HG02610 (cell line): ENCODE results near the gene MKNK1.

Source experiments
- ATAC-seq: cut with Tn5 transposase; IDR thresholded peaks from one replicate; pipeline ENCODE4 v1.9.1; 2021; ENCODE audit warnings: mild to moderate bottlenecking, moderate library complexity; ENCODE audit not compliant: unreplicated experiment

MKNK1 gene

DNA sequence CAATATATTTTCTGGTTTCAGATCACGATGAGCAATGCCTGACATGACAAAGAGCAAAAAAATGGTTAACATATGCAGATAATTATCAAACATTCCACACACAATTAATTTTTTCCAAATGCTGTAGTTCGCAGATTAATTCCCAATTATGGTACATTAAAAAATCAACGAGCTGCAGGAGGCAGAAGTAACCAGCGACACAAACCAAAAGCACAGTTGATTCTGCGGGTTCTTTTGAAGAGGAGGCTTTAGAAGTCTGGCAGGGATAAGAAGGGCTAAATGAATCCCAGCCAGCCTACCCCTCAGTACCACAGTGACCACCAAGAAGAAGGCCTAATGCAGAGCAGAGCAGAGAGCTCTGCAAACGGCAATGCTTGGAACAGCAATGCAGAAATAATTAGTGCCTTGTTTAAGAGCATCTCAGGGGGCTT, 35.6 kb downstream of the MKNK1 start:
- ATAC-seq, result no peak

GRCh38 chr1:46563341-46563740, 40.7 kb downstream of the MKNK1 start:
- ATAC-seq, result no peak

GRCh38 chr1:46562498-46562897, 41.6 kb downstream of the MKNK1 start:
- no peak for ATAC-seq

DNA sequence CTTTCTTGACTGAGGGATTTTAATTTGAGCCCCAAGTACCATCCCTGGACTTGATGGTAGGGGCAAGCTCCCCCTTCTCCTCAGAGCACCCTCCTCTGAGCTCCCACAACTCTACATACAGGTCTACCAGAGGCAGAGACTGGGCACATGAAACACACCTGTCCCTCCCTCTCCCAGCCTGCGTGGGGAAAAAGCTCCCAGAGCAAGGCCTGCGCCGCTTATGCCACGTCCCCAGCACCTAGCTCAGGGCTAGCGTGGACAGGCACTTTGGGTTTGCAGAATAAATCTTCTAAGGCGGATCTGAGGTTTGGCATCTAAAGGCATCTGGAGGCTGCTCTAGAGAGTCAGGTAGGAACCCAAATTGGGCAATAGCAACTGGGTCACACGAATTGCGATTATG, 45.1 kb downstream of the MKNK1 start:
- ATAC-seq, result no peak

DNA sequence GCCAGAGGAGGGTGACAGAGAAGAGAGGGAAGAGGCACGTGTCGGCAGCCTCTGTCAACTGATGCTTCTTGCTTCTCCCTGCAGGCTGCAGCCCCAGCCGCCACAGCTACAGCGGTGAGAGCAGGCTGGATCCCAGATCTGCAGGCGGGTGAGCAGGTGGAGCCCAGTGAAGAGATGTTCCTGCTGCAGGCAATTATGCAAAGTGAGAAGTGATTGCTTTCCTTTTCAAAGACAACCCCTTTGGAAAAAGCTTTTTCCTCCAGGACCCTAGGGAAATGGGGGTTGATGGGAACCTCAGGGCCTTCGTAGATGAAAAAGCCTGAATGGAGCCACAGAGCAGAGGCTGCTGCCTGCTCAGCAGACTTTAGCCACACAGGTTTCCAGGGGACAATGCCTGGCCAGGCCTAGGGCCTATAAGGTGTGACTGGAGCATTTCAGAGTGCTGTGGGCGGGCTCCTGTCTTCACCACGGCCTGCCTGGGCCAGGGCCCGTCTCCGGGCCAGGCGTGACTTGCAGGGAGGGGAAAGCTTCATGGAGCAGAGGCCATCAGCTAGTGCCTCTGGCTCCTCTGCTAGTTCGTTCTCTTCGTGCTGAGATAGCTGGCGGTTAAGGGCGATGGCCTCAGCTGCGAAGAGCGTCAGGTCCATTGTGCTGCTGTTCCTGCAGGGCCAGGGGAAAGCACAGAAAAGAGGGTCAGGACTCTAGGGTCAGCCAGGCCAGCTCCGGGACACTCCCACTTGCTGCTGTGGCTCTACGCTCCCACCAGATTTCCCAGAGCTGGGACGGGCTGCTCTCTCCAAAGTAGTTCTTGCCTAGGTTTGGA, 45.7 kb downstream of the MKNK1 start:
- no peak for ATAC-seq

DNA sequence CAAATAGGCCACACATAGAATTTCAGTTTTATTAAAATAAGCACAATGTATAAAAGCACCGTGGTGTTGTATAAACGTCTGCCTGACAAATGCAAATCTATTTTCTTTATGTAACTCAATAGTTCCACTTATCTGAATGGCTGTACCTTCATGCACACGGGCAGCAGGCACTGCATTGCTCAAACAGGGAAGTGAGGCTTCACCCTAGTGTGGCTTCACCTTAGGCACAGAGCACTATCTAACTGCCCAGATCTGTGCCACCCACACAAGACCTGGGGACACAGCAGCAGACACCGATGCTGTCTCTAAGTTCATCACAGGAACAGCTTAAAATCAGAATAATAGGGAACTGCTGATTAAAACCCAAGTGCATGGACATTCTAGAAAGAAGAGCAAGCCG, 46.7 kb downstream of the MKNK1 start:
- ATAC-seq, result no peak

- no peak for ATAC-seq
Observed at GRCh38 chr1:46556822-46557221, 47.2 kb downstream of the MKNK1 start.

DNA sequence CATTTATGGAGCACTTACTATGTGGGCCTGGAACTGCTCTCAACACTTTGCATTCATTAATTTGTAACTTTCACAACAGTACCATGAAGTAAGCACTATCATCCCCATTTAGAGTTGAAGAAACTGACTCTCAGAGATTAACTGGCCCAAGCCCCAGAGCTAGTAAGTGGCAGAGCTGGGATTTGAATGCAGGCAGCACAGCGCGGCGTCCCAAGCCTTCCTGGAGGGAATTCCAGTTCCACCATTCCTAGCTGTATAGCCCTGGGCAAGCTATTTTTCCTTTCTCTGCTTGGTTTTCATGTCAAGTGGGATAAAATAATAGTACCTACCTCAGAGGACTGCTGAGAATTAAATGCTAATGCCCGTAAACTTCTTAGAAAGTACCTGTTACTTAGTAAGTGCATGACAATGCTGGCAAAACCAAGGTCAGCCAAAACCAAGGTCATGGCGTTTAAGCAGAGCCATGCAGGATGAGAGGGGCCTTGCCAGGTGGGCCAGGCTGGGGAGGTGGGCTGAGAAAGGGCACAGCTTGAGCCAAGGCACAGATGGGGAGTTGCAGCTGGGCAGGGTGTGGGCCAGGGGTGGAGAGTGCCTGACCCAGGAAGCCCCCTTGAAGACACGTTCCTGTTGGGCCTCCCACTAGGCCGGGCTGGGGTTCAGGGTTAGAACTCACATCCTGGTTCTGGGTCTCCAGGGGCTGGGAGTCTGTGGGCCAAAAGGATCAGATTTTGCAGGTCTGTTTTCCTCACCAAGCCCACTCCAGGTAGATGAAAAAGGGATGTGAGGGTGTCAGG, 48.0 kb downstream of the MKNK1 start:
- no peak for ATAC-seq

- ATAC-seq, result no peak
Observed at GRCh38 chr1:46554597-46555381, 49.3 kb downstream of the MKNK1 start.

- ATAC-seq, result no peak
Observed at GRCh38 chr1:46554236-46554596, 49.9 kb downstream of the MKNK1 start.

DNA sequence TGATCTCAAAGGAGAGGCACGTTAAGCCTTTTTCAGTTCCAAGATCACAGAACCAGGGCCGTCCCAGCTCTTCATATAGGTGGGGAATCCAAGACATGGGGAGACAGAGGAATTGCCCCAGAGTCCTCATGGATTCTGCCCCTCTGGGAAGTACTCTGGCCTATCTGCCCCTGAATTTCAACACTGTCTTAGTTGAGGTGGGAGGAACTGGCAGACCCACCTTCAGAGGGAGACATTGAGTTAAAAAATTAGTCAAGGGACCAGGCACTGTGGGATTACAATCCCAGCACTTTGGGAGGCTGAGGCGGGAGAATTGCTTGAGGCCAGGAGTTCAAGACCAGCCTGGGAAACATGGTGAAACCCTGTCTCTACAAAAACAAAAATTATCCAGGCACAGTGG, 50.6 kb downstream of the MKNK1 start:
- ATAC-seq, result no peak

DNA sequence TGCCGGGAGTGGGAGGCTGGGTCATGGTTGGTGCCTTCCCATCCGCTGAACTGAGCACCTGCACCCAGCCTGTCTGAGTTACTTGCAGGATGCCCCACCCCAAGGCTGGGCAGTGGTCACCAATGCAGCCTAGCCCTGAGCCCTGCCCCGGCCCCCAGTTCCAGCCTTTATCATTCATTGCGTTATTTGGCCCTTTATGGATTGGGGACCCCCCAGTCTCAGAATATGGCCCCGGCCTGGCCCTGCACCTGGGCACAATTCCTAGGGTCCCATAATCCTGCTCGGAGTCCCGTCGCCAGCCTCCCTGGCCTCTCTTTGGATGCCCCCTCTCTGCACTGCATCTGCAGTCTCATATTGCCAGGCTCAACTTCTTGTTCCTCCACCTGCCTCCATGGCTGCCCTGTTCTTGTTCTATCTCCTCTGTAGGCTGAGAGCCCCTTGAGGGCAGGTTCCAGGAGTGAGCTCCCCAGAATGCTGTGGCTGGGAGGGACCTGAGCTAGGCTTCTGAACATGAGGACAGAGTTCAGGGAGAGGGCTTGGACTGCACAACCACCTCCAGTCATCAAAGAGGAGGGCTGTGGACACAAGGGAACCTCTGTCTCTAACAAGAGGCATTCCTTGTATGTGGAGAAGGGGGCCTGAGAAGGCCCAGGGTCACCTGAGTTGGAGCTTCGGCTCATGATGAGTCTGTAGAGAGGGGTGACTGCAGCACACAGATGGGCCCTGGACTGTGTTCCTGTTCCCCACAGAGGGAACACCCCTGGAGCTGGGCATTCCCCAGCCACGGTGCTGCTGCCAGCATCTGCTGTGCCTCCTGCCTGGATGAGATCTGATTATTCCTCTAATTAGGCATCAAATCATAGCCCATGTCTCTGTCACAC, 51.5 kb downstream of the MKNK1 start:
- ATAC-seq, result no peak

GRCh38 chr1:46551597-46552095, 52.4 kb downstream of the MKNK1 start, which contains the start of gene KNCN:
Gene KNCN (minus strand): TSS chr1:46551647. CDS start chr1:46551215, 432 bp downstream.
- ATAC-seq, result no peak

- ATAC-seq, result no peak
Observed at GRCh38 chr1:46550751-46551231, 53.3 kb downstream of the MKNK1 start.

DNA sequence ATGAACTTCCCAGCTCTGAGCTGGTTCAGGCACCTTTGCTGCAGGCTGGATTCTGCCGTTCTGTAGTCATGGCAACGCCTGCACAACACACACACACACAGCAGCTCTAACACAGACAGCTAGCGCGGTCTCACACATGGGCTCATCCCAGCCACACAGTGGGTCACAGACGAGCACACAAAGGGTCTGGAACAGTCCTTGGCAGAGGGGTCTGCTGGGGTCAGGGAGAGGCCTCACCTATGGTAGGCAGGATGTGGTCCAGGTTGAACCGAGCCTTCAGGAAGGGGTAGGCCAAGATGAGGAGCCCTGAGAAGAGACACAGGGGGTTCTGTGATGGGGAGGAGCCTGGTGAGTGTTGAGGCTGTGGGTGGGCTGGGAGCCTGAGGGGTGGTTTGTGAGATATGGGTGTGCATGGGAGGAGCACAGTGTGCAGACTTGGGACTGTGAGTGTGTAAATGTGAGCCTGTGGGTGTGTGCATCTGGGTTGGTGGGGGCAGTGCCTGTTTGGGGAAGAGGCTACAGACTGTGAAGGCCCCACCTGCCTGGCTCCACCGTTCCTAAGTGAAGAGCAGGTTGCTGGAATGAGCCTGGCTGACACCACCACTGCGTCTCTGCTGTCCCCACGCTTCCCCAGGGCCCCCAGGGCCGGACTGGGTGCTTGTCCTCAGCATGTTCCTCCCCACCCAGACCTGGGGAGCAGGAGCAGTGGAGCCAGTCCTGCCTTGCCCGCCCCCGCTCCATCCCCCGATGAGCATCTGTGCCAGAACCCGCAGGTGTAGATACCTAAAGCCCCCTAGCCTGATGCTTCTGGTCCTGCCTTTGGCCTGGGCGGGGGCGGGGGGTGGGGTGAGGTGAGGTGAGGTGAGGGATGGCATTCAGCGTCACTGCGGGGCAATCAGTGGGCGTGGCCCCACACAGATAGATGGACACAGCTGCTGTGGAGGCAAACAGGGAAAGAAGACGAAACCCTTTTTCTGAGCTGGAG, 54.1 kb downstream of the MKNK1 start:
- ATAC-seq, result no peak

- ATAC-seq, result no peak
Observed at GRCh38 chr1:46547481-46548383, 56.3 kb downstream of the MKNK1 start.

- no peak for ATAC-seq
Observed at GRCh38 chr1:46546210-46546609, 57.9 kb downstream of the MKNK1 start.

DNA sequence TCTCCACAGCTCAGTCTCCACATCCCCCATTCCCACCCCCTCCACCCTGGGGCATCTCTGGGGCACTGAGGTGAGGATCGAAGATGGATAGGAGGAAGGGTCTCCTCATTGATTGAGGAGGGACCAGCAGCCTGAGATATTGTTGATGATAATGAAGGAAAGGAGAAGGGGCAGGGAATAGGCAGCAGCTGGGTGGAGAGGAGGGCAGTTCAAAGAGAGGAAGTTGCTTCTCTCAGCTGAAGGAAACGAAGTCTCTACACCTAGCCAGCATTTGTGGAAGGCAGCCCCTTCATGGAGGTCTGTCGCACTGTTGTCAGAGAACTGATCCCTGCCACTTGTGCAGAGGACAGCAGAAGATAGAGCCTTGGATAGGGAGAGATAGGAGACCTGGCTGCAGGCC, 58.3 kb downstream of the MKNK1 start:
- ATAC-seq, result no peak
